HK-2 (cell line): Measurements from ENCODE around the gene DOCK4.

ENCODE experiments used
- DNase-seq: peaks from one replicate; pipeline ENCODE4 v3.0.0-alpha.2; 2018; ENCODE audit not compliant: unreplicated experiment

The DOCK4 gene

DNA sequence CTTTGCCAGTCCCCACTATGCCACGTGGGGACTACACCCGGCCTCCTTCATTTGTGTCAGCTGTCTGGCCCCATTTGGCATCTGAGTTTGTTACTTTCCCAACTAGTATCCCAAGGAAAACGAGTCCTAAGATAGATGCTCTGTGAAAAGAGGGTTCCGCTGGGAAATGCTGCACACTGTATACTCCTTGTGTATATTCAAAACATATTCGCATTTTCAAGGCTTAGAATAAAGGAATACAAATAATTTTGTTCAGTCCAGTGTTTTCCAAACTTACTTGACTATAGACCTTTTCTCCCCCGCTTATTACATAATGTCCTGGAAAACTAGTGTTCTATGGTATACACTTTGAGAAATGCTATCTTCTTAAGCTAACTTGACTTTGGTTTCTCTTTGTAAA is 476.1 kb downstream of the DOCK4 start:
- DNase-seq, result no peak

GRCh38 chr7:111729483-111729882 is 476.7 kb downstream of the DOCK4 start:
- no peak for DNase-seq

GRCh38 chr7:111728635-111728995 is 477.6 kb downstream of the DOCK4 start:
- DNase-seq, result no peak

- no peak for DNase-seq
Measured at GRCh38 chr7:111727905-111728634, 478.1 kb downstream of the DOCK4 start.

GRCh38 chr7:111718886-111719285 is 487.3 kb downstream of the DOCK4 start:
- no peak for DNase-seq

DNA sequence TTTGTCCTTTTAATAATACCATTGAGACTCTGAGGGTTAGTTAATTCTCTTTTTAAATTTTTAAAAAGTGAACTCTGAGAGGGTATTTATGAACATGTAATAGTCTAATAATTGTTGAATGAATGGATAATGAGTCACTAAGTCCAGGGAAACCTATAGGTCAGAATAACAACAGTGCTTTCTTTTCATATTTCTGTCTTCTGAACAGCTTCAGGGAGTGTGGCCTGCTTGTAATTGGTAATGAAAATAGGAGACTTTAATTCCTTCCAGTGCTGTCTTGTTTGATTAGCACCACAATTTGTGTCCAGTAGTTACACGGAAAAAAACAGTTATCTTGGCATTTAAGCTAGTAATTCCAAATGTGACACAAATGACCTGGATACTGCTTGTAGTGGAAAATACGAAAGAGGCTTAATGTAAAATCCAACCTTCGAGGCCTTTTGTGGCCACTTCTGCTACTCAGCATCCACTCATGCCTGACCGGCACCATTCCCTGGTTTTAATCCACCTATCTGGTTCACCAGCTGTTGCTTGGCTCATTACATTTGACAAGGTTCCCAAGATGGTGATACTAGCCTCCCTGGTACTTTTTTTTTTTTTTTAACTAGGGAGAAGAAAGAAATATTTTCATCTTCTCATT is 494.7 kb downstream of the DOCK4 start:
- peak; percentile 25 for DNase-seq

DNA sequence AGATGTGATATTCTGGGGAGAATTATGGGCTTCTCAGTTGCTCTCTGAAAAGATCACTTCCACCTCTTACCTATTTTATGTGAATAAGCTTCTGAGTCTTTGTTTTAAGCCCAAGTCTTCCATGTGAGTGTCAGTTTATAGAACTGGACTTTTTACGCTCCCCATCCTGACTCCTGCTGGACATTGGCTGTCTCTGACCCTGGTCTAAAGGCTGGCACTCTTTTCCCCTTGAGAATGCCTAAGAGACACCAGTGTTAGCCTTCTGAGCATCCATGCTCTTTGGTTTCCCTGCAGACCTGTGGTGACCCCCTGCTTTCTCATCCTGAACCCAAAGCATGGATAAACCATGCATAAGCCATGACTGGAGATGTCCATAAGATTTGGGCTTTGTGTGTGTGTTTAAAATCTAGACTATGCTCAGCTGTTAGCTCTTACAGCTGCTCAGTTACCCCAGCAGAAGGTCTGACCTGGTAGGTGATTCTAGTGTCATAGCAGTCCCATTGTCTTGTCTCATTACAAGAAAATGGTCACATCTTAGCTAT is 495.3 kb downstream of the DOCK4 start:
- no peak for DNase-seq

DNA sequence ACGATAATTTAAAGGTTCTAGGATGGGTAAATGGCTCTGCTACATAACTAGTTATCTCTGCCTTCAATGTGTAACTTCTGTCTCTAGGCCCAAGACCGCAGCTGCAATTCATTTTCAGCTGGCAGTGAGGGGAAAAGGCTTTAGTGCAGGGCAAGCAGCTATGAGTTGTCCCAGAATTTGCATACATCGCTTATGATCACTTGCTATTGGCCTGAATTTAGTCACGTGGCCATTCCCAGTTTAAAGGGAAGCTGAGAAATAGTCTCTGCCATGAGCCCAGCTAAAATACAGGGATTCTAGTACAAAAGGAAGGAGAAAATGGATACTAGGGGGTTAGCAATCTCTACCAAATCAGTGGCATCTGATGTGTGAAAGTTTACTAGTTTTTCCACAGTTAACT is 498.1 kb downstream of the DOCK4 start:
- DNase-seq, result no peak

DNA sequence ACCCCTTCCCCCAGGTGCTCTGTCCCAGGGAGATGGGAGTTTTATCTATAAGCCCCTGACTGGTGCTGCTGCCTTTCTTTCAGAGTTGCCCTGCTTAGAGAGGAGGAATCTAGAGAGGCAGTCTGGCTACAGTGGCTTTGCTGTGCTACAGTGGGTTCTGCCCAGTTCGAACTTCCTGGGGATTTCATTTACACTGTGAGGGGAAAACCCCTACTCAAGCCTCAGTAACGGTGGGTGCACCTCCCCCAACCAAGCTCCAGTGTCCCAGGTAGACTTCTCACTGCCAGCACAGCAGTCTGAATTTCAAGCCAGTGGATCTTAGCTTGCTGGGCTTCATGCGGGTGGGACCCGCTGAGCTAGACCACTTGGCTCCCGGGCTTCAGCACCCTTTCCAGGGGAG is 500.4 kb downstream of the DOCK4 start:
- no peak for DNase-seq

GRCh38 chr7:111697771-111698170 is 508.4 kb downstream of the DOCK4 start:
- no peak for DNase-seq

- DNase-seq, result no peak
Measured at GRCh38 chr7:111694376-111694775, 511.8 kb downstream of the DOCK4 start.

- no peak for DNase-seq
Measured at GRCh38 chr7:111690364-111691111, 515.7 kb downstream of the DOCK4 start.

DNA sequence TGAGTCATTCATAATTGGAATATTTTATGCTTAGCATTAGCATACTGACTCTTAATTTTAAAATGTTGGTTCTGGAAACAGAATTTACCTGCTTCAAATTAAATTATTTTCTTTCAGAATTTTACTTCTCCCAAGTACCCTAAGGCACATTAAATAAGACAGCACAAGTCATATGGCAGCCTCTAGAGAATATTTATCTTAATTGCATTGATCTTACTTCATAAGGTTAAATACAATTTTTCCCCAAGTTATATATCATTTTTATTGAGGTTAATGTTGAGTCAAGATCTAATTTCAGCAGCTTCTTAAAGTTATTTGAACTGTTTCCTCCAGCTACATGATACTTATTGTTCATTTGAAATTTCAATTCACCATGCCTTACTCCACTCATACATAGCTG is 520.9 kb downstream of the DOCK4 start:
- DNase-seq, result no peak

DNA sequence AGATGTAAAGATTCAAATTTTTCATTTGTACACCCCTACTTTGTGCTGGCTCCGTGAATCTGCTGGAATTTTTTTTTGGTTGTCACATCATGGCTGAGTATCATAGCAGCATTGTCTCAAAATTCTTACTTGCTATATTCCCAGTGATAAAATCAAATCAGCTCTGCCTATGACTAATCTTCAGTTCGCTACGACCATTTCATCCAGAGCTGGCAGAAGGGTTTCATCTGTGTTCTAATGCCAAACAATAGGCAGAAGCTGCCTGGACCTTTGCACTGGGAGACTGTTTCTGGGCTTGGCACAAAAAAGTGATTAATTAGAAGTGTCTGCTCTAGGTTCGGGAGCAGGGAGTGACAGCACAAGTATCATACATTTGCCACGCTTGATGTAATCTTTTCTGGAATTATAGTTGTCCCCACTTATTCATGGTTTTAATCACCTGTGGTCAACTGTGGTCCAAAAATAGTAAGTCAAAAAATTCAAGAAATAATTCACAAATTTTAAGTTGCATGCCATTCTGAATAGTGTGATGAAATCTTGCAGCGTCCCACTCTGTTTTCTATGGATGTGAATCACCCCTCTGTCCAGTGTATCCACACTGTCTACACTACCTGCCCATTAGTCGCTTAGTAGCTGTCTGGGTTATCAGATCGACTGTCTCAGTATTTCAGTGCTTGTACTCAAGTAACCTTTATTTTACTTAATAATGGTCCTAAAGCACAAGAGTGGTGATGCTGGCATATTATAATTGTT is 523.4 kb downstream of the DOCK4 start:
- no peak for DNase-seq

DNA sequence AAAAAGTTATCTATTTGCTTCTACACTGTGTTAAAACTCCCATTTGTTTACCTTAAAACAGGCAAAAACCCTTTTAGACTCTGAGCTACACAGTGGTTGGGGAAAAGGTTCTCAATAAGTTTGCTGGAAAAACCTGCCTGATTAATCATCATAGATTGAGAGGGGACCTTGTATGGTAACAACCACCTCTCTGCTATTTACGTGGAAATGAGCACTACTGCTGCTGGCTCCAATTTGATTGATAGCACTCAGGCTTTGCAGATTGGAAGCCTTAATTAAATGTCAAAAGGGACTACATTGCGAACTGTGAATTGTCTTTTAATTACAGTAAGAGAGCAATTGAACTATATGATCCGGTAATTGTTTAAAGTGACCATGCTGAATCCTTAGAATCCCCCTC is 525.0 kb downstream of the DOCK4 start:
- no peak for DNase-seq

DNA sequence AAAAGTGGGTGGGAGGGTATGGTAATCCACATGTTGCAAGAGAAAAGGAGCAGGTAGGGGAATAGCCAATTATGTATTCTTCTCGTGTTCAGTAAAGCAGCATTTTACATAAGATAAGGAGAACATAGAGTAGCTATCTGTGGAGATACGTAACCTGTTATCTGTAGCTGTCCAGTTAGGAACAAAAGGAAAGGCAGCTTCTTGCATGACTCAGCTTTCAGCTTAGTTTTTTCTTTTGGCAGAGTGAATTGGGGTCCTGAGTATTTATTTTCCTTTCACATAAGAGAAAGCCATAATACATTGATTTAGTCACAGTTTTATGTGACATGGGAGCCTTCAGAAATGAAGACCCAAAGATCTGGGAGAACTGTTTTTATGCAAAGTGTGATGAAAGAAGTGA is 527.2 kb downstream of the DOCK4 start:
- no peak for DNase-seq

DNA sequence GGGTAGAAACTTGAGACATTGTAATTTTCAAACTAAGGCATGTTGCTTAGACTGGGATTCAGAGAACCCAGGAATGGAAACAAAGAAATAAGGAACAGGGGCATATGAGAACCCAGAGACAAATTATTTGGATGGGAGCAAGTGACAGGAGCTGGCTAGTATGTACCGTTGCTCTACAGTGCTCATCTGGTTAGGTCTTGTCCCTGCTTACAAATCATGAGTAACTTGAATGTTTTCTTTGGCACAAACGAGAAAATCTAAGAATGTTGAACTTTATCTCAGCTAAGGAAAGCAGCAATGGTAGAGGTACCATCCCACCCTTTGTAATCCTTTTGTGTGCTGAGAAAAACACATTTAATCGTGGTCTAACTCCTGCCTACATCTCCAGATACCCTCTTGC is 527.9 kb downstream of the DOCK4 start:
- no peak for DNase-seq

DNA sequence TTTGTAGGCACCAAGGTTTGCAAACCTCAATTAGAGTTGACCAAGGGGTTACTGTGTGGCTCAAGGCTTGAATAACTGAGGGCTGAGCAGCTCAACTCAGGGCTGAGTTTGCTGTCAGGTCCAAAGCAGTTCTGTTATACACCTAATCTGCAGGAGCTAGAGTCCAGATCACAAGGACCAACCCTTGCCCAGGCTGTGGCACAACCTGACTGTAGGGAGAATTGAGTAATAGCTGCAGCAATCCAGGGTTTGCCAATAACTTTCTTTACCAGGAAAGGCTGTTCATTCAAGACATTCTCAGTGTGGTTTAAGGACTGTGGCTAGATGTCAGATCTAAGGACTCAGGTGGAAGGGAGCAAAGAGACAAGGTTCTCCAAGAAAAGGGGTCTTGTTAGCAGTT is 528.4 kb downstream of the DOCK4 start:
- DNase-seq, result no peak

GRCh38 chr7:111676811-111677210 is 529.4 kb downstream of the DOCK4 start:
- no peak for DNase-seq
